HG03571 (cell line): ENCODE results near the gene PRRG1.
"Not testable (repeated sequence)": the region's sequence is repeated elsewhere in the genome, so short reads cannot be mapped to it uniquely, and the experiment has no call there.

ENCODE experiments used
- ATAC-seq: cut with Tn5 transposase; IDR thresholded peaks from one replicate; pipeline ENCODE4 v1.9.1; 2021; ENCODE audit not compliant: unreplicated experiment

The PRRG1 gene

GRCh38 chrX:37468124-37468739 lies 119.1 kb downstream of the PRRG1 start:
- ATAC-seq = no peak

GRCh38 chrX:37470711-37471110 lies 121.5 kb downstream of the PRRG1 start:
- no peak for ATAC-seq

- ATAC-seq = no peak
Measured at GRCh38 chrX:37472836-37473235, 123.7 kb downstream of the PRRG1 start.

- no peak for ATAC-seq
Measured at GRCh38 chrX:37474478-37474877, 125.3 kb downstream of the PRRG1 start.

- no peak for ATAC-seq
Measured at GRCh38 chrX:37476571-37477170, 127.5 kb downstream of the PRRG1 start.

GRCh38 chrX:37484335-37484734 lies 135.2 kb downstream of the PRRG1 start:
- not testable (repeated sequence) for ATAC-seq

- ATAC-seq = no peak
Measured at GRCh38 chrX:37485429-37485828, 136.3 kb downstream of the PRRG1 start.

GRCh38 chrX:37487271-37487670 lies 138.1 kb downstream of the PRRG1 start:
- ATAC-seq = no peak

GRCh38 chrX:37488323-37488722 lies 139.2 kb downstream of the PRRG1 start:
- no peak for ATAC-seq

GRCh38 chrX:37491686-37492085 lies 142.5 kb downstream of the PRRG1 start:
- ATAC-seq = no peak

GRCh38 chrX:37495760-37496159 lies 146.6 kb downstream of the PRRG1 start:
- ATAC-seq = not testable (repeated sequence)

- not testable (repeated sequence) for ATAC-seq
Measured at GRCh38 chrX:37497126-37497525, 148.0 kb downstream of the PRRG1 start.

GRCh38 chrX:37498323-37498722 lies 149.2 kb downstream of the PRRG1 start:
- ATAC-seq = not testable (repeated sequence)

GRCh38 chrX:37499649-37500048 lies 150.5 kb downstream of the PRRG1 start:
- ATAC-seq = not testable (repeated sequence)

GRCh38 chrX:37504991-37505390 lies 155.8 kb downstream of the PRRG1 start:
- no peak for ATAC-seq
